D721Med (cell line): ENCODE results near the gene COL23A1.

Experiments
- DNase-seq: peaks from one replicate; pipeline ENCODE4 v3.0.0; 2011; ENCODE audit warnings: low spot score; ENCODE audit not compliant: insufficient read length
- FAIRE-seq: peaks from 2 replicates; lab custom pipeline; 2011; peaks lifted over from hg19 to GRCh38; lab: Jason Lieb, UNC
- TF ChIP-seq, protein P1 (sequence below): IDR thresholded peaks from 2 replicates; pipeline ENCODE4 v1.5.1; 2012; ENCODE audit warnings: mild to moderate bottlenecking, control low read depth; ENCODE audit not compliant: insufficient read depth; ENCODE audit errors: missing control alignments

COL23A1 gene

DNA sequence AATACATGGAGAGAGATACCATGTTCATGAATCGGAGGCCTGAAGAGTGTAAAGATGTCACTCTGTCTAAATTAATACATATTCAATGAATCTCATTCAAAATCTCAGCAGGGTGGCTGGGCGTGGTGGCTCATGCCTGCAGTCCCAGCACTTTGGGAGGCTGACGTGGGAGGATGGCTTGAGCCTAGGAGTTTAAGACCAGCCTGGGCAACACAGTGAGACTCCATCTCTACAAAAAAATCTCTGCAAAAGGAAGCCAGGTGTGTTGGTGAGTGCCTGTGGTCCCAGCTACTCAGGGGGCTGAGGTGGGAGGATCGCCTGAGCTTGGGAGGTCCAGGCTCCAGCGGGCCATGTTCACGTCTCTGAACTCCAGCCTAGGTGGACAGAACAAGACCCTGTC, 49.7 kb downstream of the COL23A1 start:
- FAIRE-seq, result no peak
- TF ChIP-seq, protein P1, sequence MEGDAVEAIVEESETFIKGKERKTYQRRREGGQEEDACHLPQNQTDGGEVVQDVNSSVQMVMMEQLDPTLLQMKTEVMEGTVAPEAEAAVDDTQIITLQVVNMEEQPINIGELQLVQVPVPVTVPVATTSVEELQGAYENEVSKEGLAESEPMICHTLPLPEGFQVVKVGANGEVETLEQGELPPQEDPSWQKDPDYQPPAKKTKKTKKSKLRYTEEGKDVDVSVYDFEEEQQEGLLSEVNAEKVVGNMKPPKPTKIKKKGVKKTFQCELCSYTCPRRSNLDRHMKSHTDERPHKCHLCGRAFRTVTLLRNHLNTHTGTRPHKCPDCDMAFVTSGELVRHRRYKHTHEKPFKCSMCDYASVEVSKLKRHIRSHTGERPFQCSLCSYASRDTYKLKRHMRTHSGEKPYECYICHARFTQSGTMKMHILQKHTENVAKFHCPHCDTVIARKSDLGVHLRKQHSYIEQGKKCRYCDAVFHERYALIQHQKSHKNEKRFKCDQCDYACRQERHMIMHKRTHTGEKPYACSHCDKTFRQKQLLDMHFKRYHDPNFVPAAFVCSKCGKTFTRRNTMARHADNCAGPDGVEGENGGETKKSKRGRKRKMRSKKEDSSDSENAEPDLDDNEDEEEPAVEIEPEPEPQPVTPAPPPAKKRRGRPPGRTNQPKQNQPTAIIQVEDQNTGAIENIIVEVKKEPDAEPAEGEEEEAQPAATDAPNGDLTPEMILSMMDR, result no peak
- DNase-seq, result no peak

DNA sequence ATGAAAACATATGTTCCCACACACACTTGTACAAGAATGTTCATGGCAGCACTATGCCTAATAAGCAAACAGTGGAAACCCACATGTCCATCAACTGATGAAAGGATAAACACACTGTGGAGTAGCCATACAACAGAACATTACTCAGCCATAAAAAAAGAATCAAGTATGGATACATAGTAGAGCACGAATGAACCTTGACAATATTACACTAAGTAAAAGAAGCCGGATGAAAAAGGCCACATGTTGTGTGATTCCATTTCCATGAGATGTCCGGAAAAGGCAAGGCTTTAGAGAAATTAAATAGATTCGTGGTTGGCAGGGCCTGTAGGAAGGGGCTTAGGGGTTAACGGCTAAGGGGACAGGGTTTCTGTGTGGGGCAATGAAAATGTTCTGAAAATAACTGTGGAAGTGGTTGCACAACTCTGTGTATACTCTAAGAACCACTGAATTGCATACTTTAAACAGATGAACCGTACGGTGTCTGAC, 51.4 kb downstream of the COL23A1 start:
- DNase-seq, result no peak
- TF ChIP-seq, protein P1, result no peak
- no peak for FAIRE-seq

DNA sequence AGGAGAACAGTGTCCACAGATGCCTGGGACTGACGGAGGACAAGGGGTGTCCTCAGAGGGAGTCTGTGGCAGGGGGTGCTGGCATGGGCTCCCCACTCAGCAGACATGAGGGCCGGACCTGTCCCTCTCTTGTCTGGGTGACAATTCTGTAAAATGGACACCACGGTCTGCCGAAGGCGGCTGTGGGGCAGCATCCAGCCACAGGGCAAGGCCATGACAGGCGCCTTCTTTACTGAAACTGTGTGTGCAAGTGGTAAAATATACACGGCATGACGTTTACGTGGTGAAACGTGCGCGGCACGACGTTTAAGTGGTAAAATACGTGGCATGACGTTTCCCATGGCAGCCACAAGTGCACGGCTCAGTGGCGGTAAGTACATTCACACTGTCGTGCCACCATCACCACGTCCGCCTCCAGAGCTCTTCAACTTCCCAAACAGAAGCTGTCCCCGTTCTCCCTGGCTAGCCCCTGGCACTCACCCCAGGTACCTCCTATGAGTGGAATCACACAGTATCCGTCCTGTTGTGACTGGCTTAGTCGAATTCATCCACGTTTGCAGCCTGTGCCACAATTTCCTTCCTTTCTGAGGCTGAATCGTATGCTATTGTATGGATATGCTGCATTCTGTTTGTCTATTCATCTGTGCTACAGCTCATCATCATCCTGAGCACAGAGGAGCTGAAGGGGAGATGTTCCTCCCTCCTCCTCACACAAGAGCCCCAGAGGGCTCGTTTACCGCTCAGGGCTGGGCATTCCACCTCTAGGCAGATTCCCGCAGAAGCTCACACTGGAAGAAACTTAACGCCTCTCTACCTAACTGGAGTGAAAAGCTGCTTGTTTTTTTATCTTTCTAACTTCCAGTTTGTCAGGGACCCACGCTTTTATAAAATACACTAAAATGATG, 52.5 kb downstream of the COL23A1 start:
- FAIRE-seq (no peak), DNase-seq (no peak)
- TF ChIP-seq, protein P1, result no peak

GRCh38 chr5:178536541-178537466, 53.4 kb downstream of the COL23A1 start:
- FAIRE-seq (no peak), DNase-seq (no peak)
- TF ChIP-seq, protein P1, result no peak

DNA sequence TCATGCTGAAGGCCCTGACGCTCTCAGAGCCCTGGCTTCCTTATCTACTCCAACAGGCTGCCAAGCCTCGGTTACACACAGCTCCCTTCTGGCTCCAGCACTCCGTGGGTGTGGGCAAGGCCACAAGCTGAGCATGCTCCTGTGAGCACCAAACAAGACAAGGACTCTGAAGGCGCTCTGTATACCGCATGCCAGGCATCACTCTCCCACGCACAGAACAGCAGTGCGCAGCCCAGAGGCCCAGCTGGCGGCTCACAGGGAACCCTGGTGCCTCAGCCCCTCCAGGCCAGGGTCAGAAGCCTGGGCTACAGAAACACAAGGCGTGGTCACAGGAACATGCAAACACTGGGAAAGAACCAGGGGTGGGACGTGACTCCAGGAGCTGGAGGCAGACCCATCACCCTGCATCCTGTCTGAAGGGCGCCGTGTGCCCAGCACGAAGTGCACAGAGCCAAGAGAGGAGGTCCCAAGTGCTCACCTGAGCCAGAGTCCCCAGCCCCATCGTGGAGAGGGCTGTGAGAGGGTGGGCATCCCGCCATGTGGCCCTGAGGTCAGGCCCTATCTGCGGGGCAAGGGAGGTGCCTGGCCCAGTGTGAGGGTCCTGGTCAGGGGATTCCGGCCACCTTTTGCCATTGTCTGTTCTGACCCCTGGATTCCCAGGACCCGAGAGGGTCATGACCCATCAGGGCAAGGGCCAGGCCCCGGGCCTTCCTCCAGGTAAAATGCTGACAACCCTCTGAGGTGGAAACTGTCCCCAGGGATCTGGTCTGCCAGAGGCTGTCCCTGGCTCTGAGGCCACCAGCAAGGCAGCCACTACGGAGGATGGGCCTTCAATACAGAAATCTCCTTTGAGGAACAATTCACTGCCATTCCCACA, 54.7 kb downstream of the COL23A1 start:
- FAIRE-seq (no peak), DNase-seq (no peak)
- TF ChIP-seq, protein P1, result no peak

DNA sequence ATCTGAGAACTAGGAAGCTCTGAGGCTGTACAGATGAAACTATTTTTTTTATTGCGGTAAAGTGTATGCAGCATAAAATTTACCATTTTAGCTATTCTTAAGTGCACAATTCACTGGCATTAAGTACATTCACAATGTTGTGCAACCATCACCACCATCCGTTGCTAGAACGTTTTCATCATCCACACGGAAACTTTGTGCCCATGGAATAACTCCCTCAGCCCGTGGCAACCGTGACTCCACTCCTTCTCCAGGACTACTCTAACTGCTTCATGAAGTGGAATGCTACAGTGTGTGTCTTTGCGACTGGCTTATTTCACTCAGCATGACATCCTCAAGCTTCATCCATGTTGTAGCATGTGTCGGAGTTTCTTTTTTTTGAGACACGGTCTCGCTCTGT, 57.1 kb downstream of the COL23A1 start:
- FAIRE-seq, result no peak
- no peak for DNase-seq
- TF ChIP-seq, protein P1, result no peak
